SIG-M5 treated with dmso at 0.1 percent for 504 hours (cell line): ENCODE measurements around the gene BCAP31.
"Not testable (repeated sequence)": the region's sequence is repeated elsewhere in the genome, so short reads cannot be mapped to it uniquely, and the experiment has no call there.

Source experiments
- DNase-seq: peaks from one replicate; lab custom pipeline; 2025; ENCODE audit not compliant: unreplicated experiment; lab: John Stamatoyannopoulos, UW

The BCAP31 gene

DNA sequence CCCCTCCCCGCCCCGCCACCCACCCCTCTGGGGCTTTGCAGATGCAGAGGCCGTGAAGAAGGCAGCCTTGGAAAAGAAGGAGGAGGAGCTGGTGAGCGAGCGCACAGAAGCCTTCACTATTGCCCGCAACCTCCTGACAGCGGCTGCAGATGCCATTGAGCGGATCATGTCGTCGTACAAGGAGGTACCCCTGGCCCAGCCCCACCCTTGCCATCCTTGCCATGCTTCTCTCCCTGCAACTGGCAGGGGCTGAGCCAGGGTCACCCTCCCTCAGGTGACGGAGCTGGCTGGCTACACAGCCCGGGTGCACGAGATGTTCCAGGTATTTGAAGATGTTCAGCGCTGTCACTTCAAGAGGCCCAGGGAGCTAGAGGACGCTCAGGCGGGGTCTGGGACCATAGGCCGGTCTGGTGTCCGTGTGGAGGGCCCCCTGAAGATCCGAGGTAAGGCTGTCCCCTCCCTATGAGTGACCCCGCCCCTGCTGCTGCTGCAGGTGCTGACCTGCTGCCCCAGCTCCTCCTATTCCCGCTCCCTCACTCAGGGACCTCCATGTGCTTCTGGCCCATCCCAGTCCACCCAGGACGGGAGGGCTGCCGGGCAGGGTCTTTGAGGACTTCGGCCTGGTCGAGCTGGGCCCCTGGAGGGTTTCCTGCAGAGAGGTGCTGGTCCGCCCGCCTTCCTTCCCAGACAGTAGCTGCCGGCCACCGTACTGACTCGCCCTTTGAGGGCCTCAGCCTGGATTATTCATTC lies 12.1 kb upstream of the BCAP31 start:
- DNase-seq, result no peak

DNA sequence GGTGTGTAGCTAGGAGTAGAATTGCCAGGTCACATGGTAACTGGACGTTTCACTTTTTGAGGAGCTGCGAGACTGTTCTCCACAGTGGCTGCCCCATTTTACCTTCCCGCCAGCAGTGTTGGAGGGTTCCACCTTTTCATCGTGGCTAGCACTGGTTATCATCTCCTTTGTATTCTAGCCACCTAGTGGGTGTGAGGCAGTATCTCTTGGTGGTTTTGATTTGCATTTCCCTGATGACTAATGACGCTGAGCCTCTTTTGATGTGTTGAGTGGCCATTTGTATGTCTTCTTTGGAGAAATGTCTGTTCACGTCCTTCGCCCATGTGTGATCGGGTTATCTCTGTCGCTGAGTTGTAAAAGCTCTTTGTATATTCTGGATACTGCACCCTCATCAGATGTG lies 11.1 kb upstream of the BCAP31 start:
- DNase-seq, result no peak

DNA sequence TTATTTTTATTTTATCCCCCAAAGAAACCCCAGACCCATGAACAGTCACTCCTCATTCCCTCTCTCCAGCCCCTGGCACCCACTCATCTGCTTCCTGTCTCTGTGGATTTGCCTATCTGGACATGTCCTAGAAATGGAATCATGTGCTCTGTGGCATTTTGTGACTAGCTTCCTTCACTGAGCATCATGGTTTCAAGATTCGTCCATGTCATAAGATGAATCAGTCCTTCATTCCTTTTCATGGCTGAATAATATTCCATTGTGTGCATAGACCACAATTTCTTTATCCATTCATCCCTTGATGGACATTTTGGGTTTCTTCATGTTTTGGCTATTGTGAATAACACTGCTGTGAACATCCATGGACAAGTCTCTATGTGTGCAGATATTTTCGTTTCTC lies 10.7 kb upstream of the BCAP31 start:
- DNase-seq, result no peak

DNA sequence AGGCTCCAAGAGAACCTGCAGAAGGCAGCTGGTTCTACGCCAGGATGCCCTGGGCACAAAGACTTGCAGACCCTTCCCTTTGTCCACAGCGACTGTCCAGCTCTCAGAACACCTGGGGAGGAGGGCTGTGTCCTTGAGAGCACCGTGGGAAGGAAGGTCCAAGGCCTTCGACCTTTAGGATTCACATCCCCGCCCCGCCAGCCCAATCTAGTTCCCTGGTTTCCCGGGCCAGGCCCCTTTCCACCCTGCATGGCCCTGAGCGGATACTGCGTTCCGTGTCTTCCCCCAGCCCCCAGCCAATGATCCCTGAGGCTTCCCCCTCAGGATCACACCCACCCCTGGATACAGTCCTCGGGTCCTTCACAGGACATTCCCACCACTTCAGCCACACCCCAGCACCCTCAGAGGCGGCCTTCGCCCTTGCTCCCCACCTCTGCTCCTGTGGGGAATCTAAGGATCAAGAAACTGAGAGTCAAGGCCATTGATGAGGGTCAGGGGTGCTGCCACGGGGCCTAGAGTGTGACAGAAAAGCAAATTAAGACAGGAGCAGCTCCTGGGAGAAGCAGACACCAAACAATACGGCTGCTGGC lies 9.6 kb upstream of the BCAP31 start:
- no peak for DNase-seq

DNA sequence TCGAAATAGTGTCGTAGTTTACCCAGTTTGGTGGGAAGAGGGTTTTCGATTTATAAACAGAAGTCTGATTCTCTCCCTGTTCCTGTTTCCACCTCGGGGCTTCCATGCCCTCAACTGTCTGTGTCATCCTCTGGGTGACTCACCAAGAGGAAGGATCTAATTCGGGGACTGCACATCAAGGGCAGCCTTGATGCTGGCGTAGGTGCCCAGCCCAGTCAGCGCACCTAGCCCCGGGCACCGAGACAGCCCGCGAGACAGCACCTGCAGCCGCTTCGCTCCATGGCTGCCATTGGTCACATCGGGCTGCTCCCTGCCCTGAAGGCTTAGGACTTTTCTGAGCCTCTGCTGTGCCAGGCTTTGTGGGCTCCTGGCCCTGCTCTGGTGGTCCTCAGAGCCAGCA lies 8.2 kb upstream of the BCAP31 start:
- DNase-seq, result peak; percentile 64

DNA sequence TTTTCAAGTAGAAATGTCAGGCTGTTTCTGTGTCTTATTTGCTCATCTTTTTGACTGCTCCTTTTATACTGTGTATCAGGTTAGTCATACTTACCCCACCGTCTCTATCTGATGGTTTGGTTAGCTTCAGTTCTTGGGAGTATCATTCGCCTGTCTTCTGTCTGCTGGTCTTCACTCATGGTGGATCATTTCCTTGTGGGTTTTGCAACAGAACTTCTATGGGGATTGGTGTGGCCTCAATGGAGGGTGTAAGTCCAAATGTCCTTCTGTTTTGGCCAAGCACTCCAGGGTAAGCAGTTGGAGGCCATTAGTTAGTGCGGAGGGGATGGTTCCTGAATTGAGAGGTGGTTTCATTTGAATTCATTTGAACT lies 7.6 kb upstream of the BCAP31 start:
- DNase-seq, result no peak

DNA sequence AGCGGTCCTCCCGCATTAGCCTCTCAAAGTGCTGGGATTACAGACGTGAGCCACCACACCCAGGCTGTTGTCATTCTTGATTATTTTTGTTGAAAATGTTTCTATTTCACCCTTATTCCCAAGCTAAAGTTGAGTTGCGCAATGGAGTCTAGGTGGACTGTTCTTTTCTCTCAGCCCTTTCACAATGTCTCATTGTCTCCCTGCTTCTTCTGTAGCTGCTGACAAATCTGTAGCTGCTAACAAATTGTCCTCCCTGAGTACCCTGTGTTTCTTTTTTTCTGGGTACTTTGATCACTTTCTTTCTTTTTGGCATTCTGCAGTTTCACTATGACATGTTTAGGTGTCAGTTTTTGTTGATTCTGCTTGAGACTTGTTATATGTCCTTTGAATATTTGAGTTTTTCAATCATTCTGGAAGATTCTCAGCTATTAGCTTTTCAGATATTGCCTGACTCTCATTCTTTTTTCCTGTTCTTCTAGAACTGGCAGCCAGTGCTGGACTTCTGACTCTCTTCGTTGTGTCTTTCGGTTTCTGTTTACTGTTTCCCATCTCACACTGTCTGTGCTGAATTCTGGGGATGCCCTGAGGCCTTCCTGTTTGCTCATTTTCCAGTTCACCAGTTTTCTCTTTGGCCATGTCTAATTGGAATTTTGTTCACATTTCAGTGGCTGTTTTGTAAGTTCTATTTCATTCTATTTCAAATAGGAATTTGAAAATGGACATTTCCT lies 7.1 kb upstream of the BCAP31 start:
- DNase-seq, result peak; percentile 24

DNA sequence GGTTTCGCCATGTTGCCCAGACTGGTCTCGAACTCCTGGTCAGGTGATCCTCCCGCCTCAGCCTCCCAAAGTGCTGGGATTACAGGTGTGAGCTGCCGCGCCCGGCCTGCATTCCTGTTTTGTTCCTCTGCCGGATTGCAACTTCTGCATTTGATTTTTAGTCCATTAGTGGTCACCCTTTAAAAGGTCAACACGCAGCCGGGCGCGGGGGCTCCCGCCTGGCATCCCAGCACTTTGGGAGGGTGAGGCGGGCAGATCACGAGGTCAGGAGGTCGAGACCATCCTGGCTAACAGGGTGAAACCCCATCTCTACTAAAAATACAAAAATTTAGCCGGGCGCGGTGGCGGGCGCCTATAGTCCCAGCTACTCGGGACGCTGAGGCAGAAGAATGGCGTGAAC lies 5.9 kb upstream of the BCAP31 start:
- DNase-seq, result not testable (repeated sequence)

DNA sequence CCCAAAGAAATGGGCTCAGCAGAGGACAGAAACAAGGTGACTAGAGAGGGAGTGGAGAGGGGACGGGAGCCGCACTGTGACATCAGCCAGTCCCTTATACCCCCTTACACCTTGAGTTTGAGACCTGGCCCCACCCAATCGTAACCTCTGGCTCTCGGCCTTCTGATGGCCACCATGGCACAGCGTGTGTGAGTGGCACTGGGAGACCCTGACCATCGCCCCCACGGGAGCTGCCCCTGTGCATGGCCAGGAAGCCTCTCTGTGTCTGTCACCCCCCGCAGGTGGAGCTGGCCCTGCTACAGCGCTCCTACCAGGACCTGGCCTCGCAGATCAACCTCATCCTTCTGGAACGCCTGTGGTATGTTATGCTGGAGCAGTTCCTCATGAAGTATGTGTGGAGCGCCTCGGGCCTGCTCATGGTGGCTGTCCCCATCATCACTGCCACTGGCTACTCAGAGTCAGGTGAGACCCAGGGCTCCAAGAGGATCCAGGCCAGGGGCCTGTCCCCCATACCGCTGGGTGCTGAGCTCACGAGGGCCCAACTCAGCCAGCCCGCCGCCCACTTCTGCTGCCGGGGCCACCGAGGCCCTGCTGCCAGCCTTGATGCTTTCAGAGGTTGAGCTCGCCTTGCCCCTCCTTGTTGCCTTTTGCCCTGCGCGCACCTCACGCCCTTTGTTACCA lies 4.9 kb upstream of the BCAP31 start:
- DNase-seq, result no peak

DNA sequence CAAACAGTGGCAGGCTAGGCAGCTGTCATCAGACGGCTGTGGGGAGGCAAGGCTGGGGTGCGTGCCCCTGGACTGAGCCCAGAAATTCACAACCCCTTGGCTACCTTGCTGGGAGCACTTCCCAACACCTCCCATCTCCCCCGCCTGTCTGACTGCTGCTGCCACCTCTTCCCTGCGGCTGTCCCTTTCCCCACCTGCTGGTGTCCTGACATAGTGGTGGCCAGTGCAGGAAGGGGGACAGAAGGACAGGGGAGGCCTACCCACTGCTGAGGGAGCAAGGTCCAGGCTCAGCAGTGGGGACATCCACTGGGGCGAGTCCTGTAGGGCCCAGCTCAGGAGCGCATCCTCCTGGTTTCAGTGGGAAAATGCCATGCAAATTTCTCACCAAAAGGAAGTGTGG lies 3.9 kb upstream of the BCAP31 start:
- DNase-seq, result no peak

DNA sequence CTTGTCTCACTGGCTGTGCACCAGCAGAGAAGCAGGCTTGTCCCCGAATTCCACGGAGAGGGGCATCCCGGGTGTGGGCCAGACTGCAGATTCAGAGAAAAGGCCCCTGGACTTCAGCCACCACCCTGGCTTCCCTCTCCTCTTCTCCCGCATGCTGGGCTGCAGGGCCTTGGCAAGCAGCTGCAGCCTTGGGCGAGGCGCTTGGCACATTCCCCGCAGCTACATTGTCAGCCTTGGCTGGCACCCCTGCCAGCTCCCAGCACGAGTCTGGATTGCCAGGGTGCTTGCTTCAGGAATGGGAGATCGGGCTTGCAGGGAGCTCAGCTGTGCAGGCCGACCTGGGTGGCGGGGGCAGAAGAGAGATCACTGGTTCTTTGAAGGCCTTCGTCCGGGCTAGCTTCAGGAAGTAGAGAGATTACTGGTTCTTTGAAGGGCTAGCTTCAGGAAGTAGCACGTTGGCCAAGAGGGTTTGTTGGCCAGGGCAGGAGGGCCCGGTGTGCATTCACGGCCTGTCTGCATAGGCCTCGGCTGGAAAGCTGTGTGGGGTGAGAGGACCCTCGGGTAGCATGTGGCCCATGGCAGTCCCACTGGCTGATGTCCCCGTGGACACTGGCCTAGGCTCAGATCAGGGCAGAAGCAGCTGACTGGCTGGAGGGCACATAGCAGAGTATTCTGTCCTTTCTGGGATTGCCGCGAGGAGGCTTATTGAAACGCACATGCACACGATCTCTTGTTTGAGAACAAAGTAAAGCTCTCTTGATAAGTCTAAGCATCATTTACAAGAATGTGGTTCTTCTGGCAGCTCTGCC lies 3.1 kb upstream of the BCAP31 start:
- no peak for DNase-seq

DNA sequence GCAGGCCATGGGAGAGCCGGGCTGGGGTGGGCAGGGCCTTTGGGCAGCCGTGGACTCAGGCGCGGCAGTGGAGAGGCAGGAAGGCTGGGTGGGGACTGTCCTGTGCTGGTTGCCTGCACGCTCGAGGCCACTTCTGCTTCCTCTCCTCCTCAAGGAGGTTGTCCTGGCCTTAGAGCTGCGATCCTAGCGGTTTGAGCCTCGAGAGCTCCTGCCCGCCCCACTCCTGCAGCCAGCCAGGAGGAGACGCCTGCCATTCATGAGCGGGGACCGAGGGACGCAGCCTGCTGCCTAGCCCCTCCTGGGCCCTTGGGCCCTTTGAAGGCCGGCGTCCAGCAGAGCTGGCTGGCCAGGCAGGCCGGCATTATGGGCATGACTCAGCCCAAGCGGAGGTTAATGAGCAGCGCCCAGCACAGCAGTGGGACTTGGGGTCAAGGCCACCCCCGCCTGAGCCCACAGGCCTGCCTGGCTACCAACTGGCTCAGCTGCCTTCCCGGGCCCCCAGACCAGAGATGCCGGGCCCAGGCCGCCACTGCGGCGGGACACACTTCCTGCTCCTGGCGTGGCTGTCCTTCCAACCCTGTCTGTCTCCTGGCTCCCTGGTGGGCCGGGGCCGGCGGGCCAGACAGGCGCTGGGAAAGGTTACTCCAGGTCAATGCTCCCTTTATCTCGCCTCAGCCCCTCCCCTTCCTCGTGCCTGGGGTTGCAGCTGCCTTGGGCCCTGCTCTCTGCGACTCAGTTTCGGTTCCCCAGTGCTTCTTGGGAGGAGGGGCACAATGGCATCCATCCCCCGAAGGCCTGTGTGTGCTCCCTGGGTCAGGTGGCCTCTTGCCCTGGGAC lies 2.3 kb upstream of the BCAP31 start:
- DNase-seq, result peak; percentile 87

DNA sequence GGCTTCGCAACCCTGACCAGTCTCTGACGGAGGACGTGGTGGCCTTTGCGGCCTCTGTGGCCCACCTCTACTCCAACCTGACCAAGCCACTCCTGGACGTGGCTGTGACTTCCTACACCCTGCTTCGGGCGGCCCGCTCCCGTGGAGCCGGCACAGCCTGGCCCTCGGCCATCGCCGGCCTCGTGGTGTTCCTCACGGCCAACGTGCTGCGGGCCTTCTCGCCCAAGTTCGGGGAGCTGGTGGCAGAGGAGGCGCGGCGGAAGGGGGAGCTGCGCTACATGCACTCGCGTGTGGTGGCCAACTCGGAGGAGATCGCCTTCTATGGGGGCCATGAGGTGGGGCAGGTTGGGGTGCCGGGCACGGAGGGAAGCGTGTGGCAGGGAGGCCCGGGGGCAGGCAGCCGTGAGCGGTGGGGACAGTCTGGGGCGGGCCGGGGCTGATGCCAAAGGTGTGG lies 1.7 kb upstream of the BCAP31 start:
- no peak for DNase-seq

DNA sequence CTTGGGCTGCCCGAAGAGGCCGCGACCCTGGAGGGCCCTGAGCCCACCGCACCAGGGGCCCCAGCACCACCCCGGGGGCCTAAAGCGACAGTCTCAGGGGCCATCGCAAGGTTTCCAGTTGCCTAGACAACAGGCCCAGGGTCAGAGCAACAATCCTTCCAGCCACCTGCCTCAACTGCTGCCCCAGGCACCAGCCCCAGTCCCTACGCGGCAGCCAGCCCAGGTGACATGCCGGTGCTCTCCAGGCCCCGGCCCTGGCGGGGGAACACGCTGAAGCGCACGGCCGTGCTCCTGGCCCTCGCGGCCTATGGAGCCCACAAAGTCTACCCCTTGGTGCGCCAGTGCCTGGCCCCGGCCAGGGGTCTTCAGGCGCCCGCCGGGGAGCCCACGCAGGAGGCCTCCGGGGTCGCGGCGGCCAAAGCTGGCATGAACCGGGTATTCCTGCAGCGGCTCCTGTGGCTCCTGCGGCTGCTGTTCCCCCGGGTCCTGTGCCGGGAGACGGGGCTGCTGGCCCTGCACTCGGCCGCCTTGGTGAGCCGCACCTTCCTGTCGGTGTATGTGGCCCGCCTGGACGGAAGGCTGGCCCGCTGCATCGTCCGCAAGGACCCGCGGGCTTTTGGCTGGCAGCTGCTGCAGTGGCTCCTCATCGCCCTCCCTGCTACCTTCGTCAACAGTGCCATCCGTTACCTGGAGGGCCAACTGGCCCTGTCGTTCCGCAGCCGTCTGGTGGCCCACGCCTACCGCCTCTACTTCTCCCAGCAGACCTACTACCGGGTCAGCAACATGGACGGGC lies 1.0 kb upstream of the BCAP31 start:
- peak; percentile 30 for DNase-seq

DNA sequence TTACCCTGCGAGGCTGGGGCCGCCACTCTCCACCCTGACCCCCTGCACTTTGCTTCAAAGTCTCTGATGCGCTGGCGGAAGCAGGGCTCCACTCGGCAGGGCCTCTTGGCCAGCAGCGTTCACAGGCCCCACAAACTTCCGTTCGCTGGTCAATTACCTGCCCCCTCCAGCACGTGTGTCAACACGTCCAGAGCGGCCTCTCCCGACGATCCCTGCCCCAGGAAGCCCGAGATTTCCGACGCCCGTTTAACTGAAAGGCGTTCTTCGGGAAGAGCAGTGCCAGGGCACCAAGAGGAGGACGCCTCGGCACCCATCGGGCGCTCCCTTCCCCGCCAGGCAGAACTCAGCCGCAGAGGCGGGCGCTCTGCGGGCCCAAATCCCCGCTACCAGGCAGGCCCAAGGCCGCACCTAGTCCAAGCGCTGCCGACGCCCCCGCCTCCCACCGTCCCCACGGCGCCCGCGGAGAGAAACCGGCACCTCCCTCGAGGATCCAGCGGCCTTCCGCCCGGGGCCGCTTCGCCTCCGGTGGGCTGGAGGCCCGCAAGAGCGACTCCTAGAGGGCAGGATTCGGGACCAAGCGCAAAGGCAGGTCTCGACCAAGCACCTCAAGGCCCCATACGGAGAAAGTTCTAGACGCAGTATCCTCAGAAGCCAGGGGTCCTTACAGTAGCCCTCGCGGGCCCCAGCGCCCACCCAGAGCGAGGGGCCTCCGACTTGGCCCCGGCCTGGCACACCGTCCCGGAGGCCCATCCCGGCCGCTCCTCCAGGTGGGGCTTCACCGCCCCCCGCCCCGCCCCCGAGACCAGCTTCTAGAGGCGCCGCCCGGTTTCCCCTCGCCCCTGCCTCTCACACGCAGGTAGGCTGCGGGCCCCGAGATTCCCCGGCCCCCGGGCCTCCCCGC lies 586 bp downstream of the BCAP31 start:
- DNase-seq, result peak; percentile 30

DNA sequence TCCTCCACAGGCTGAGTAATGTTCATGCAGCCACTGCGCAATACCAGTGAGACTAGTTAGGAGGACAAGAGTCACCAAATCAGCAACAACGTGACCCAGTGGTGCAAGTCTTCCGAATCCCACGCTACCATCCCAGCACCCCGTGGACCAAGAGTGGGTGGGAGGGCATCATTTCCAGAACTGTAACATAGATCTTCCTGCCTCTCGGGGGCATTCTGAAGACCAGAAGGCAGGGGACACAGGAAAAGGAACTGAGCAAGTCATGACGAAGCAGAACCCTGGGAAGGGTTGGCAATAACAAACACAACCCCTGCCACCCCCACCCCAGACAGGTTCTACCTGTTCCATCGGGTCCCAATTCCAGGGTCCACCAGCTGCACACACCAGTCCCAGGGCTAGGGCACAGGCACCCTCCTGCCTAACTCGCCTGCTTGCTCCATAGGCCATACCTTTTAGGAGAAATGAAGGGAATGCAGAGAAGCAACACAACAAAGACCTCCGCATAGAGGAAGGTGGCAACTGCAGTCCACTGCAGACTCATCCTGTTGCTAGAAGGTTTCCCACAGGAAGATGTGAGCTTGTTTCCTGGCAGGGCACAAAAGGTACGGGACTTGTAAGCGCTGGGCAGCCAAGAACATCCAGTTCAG lies 1.4 kb downstream of the BCAP31 start:
- DNase-seq, result peak; percentile 45

DNA sequence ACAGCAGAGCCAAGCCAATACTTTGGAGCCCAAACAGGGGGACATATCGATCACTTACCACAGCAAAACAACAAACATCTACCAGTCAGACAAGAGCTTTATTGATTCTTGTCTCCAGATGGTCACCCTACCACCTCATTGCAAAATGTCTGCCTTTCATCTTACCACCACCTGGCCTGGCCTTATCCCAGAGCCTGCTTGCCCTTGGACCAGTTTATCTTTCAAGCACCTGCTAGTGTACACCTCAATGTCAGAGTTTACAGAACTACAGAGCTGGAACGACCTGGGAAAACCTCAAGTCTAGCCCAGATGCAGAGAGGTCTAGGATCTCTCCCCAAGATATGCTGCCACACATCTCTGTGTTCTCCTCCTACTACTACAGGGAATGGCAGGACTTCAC lies 4.5 kb downstream of the BCAP31 start:
- DNase-seq, result no peak

DNA sequence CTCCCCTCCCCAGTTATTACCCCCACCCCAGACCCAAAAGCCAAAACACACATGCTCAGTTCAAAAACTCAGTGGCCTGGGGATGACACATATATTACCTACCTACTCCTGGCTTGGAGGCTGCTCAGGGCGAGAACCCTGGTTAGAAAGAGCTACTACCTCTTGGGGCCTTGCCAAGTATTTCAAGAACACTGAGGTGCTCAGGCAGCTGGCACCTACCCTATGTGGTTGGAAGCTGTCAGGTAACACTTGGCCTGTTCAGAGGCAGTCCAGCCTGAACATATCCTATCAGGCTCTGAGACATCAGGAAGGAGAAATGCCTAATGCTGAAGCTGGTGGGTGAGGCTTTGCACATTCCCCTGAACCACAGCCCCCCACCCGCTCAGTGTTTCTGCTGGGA lies 4.9 kb downstream of the BCAP31 start:
- no peak for DNase-seq
